Ishikawa (cell line): ENCODE results near the gene ERN1.

Experiments
- CEBPB ChIP-seq: IDR thresholded peaks from 2 replicates; pipeline ENCODE4 v1.6.1; 2012
- CREB1 ChIP-seq: IDR thresholded peaks from 2 replicates; pipeline ENCODE4 v1.6.1; 2012; ENCODE audit warnings: low read depth
- EGR1 ChIP-seq: IDR thresholded peaks from 2 replicates; pipeline ENCODE4 v1.6.1; 2012
- EP300 ChIP-seq: IDR thresholded peaks from 2 replicates; pipeline ENCODE4 v1.6.1; 2012; ENCODE audit warnings: borderline replicate concordance
- FOXM1 ChIP-seq: IDR thresholded peaks from 2 replicates; pipeline ENCODE4 v1.6.1; 2012; ENCODE audit warnings: low read depth, borderline replicate concordance
- NFIC ChIP-seq: IDR thresholded peaks from 2 replicates; pipeline ENCODE4 v1.6.1; 2012
- RAD21 ChIP-seq: IDR thresholded peaks from 2 replicates; pipeline ENCODE4 v1.6.1; 2012; ENCODE audit warnings: low read depth
- REST ChIP-seq: IDR thresholded peaks from 2 replicates; pipeline ENCODE4 v1.6.1; 2012; ENCODE audit warnings: low read depth, mild to moderate bottlenecking
- TAF1 ChIP-seq: IDR thresholded peaks from 2 replicates; pipeline ENCODE4 v1.6.1; 2012; ENCODE audit warnings: low read depth, mild to moderate bottlenecking
- TCF12 ChIP-seq: IDR thresholded peaks from 2 replicates; pipeline ENCODE4 v1.6.1; 2012; ENCODE audit warnings: low read depth
- TEAD4 ChIP-seq: IDR thresholded peaks from 2 replicates; pipeline ENCODE4 v1.6.1; 2012
- USF1 ChIP-seq: IDR thresholded peaks from 2 replicates; pipeline ENCODE4 v1.6.1; 2012
- YY1 ChIP-seq: IDR thresholded peaks from 2 replicates; pipeline ENCODE4 v1.6.1; 2012; ENCODE audit warnings: low read depth
- ZBTB7A ChIP-seq: IDR thresholded peaks from 2 replicates; pipeline ENCODE4 v1.6.1; 2012; ENCODE audit warnings: low read depth
- TF ChIP-seq, protein P1 (sequence below): IDR thresholded peaks from 2 replicates; pipeline ENCODE4 v1.6.1; 2012

The ERN1 gene

GRCh38 chr17:64103391-64104364, 26.3 kb downstream of the ERN1 start:
- TF ChIP-seq REST, result no peak
- no peak for TF ChIP-seq EP300
- no peak for TF ChIP-seq USF1
- TF ChIP-seq ZBTB7A, result no peak
- no peak for TF ChIP-seq FOXM1
- no peak for TF ChIP-seq TEAD4
- TF ChIP-seq RAD21, result no peak
- no peak for TF ChIP-seq NFIC
- TF ChIP-seq, protein P1, sequence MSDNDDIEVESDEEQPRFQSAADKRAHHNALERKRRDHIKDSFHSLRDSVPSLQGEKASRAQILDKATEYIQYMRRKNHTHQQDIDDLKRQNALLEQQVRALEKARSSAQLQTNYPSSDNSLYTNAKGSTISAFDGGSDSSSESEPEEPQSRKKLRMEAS, result no peak
- no peak for TF ChIP-seq TAF1
- no peak for TF ChIP-seq EGR1
- no peak for TF ChIP-seq TCF12
- no peak for TF ChIP-seq CREB1
- no peak for TF ChIP-seq CEBPB

DNA sequence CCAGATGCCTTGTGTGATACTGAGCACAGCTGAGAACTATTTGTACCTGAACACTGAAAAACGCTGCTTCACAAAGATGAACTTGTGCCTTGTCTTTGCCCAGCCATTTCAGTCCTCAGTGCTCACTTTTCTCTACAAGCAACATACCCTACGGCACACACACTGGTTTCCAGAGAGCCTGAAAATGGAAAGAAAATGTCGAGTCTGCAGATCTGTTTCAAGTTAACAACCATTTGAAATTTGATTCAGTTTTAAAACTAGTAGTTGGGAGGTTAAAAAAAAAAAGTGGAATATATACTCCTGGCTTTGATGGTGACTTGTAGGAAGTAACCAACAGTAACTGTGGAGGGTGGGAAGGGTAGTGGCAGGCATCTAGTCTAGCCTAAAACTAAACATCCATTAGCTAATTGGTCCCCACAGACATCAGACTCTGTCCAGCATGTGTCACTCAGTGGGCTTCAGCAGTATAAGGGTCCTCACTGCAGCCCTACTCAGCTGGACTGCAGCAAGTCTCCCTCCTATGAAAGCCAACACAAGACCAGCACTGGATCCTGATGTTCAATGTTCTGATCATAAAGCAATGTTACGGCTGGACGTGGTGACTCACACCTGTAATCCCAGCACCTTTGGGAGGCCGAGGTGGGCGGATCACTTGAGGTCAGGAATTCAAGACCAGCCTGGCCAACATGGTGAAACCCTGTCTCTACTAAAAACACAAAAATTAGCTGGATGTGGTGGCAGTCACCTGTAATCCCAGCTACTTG, 27.1 kb downstream of the ERN1 start:
- TF ChIP-seq TCF12 (no peak), TAF1 (no peak), FOXM1 (no peak), YY1 (no peak), USF1 (no peak), EGR1 (no peak), CEBPB (no peak), REST (no peak), CREB1 (no peak), ZBTB7A (no peak), RAD21 (no peak)
- TF ChIP-seq, protein P1, result no peak

GRCh38 chr17:64099543-64099942, 30.4 kb downstream of the ERN1 start:
- TF ChIP-seq NFIC (no peak), REST (no peak), TEAD4 (no peak), YY1 (no peak), FOXM1 (no peak), TCF12 (no peak), CREB1 (no peak), CEBPB (no peak), ZBTB7A (no peak), EP300 (no peak), USF1 (no peak), EGR1 (no peak), TAF1 (no peak), RAD21 (no peak)
- TF ChIP-seq, protein P1, result no peak
